ENCODE measurements around the gene MINDY4.

MINDY4 gene

DNA sequence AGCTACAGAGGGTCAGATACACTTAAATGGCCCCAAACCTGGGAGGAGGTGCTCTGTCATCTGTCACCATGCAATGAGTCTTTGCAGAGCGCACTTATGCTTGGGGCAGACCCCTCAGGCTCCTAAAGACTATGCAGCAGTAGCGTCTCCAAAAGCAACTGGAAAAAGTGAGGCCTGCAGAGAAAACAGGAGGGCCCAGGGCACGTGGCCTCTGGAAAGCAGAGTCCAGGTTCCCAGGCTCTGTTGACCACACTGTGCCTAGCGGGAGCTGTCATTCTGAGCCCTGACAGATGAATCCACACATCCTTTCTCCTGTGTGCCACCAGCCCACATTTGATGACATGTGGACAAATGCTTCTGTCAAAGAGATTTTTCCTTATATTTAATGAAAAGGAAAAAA is 66.4 kb downstream of the MINDY4 start:
- DNase-seq (ENCODE audit: low read depth), result no peak

DNA sequence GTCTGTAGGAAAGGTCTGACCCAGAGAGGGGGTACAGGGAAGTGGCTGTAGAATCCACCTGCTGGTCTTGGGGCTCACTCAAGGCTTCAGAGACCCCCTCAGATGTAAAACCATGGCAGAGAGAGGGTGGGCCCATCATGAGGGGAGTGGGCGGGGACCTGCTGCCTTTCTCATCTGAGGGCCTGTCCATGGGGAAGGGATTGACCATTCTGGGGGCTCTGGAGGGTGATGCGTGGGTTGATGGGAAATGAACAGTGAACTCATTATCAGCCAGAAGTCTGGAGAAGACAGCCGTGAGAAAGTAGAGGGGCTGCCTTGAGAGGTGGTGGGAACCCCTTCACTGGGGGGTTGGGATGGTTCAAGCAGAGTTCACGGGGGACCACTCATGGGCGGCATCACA is 66.8 kb downstream of the MINDY4 start:
- no peak for DNase-seq (ENCODE audit: low read depth)

DNA sequence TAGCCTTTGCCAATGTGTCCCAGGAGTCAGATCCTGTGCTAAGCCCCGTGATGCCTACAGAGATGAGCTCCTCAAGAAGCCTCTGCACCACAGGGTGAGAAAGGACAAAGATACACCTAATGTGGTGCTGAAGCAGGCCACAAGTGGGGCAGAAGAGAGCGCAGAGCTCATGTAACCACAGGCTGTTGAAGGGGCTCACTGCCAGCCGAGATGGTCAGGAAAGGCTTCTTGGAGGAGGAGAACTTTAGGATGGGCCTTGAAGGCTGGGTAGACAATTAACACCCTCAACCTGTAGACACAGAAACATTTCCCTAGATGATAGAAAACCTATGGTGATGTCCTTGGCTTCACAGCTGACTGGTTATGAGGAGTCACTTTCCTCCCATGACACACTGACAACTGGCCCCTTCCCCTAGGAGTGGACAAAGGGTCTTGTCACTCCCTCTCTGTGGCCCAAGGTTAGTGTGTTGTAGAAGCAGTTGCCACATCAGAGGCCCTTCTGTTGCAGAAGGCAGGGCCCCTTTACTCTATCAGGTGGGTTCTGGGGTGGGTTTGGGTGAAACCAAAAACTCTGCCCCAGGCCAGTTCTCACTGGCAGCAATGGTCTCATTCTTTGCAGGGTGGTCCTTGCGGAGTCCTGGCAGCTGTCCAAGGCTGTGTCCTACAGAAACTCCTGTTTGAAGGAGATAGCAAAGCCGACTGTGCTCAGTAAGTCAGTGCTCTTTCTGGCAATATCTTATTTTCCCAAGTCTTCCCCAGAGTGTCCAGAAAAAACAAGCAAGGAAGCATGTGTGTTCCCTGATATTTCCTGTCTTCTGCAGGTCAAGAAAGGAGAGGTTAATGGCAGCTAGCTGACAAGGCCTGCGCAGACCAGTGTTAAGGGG is 69.2 kb downstream of the MINDY4 start:
- DNase-seq (ENCODE audit: low read depth), result no peak

DNA sequence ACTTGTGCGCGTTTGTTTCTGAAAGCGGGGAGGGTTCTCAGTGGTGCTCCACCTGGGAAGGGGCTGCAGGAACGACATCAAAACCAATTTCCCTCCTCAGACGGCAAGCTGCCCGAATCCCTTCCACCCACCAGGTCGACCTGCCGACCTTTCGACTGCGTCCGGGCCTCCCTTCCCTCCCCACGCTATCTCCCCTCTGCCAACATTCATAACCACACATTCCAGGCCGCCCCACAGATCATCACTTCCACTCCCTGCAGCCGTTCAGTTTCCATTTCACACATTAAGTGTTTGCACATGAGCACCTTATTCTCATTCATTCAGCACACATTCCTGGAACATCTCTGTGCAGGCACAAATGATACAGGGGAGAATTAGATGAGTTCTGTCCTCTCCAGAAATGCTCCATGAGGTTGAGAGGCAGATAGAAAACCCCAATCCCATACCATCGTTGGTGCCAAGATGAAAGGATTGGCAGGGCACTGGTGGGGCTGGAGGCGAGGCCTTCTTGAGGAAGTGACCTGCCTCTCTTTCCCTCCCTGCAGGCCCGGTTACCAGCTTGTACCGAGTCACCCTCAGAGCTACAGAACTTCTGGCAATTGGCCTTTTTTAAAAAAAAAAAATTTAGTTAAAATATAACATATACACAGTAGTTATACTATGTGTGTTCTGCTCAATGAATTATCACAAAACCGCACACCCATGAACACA is 70.0 kb downstream of the MINDY4 start:
- DNase-seq (ENCODE audit: low read depth), result no peak

DNA sequence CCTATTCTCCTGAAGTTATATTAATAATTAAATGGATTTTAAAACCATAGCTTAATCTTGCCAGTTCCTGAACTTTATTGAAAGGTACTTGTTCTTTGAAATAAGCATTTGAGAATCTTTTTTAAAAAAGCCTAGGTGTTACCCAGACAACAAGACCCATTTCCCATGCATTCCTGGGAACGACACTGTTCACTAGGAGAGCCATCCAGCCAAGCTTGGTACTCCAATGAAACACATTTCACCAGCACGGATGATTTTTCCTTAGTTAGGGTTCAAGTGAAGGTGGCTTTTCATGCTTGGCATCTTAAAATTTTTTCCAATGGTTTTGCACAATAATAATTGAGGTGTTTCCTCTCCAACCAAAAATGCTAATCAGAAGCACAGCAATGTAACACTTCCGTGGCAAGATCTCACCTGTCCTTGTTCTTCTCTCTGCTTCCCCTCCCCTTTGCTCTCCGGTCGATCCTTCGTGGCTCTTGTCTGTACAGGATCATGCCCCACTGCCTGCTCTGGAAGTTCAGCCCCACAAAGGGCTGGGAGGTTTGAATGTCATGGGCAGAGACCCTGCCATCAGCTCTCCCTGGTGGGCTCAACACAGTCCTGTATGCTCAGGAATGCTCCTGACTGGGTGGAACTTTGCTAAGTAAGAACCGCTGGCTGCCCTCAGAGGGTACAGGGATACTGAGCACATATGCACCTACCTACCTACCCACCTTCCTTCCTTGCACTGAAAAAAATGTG is 70.8 kb downstream of the MINDY4 start:
- no peak for DNase-seq (ENCODE audit: low read depth)

DNA sequence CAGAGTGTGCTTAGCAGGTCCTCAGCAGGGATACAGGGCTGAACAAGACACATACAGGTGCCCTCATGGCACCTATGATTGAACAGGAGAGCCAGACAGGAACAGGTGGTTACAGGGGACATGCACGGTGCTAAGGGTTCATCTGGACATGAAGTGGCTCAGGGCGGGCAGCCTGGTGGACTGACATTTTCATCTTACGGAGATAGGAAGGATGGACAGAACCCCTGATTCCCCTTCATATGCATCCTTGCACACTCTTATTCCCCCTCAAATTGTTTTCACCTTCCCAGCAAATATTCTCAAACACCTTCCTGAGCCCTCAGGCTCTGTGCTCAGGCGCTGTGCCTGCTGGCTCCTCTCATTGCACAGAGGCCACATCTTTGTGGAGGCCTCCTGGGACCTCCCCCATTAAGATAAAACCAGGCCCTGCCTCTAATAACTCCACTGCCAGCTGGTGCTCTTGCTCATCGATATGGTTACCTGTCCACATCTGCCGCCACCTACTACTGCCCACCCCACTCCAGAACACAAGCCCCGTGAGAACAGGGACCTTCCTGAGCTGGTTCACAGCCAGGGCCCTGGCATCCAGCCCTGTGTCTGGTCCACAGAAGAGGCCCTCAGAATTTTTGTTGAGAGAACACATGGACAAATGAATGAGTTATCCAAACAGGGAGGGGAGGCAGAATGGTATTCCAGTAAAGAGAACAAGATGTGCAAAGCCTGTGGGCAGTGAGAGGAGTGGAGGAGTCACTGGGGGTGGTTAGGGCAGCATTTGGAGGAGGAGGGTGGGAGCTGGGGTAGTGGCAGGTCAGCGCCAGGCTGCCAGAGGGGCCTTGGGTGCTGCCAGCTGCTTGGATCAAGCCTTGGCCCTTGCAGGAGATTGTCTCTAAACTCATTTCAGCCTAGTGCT is 71.6 kb downstream of the MINDY4 start:
- no peak for DNase-seq (ENCODE audit: low read depth)

DNA sequence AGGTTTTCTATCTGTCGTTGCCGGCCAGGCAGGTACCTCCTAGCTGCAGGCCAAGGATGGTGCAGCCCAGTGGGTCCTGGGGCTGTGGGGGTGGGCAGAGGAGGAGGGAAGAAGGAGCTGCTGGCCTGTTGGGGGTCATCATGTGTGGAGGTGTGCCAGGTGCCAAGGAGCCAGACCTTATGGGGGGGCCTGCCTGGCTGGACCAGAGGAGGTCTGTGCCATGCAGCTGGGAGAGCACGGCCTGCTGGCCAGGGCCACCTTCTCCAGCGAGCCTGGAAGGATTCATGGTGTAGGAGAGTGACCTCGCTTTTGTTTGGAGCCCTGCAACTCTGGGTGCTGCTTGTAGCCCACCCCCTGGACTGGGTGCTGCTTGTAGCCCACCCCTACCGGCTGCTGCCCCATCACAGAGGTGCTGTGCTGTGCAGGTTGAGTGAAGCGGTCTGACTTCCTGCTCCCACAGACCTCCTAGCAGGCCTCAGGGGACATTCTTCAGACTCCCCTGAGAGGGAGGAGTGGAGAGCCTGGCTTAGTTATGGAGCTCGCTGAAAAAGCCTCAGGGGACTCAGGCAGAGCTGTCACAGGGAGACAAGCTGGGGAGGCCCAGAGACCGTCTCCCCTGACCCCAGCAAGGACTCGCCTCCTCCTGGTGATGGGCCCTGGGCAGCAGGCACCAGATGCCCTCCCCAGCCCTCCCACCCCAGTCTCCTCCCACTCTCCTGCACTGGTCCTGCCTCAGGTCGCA is 72.7 kb downstream of the MINDY4 start:
- DNase-seq (ENCODE audit: low read depth), result no peak

DNA sequence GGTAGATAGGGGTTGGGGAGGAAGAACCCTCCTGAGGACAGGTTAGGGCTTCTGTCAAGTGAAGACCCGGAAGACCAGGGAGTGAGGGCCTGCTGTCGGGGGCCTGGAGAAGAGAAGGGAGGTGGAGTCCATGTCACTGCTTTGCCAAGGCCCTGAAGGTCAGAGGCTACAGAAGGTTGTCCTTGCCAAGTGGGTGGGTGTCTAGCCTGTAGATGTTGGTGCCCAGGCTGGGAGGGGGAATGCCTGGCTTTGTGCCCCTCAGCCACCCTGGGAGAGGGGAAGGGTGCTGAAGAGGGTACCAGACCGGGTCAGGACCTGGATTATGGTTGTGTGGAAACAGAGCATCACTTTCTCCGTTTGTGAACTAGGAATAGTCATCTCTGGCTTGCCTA is 73.3 kb downstream of the MINDY4 start:
- DNase-seq (ENCODE audit: low read depth), result no peak

DNA sequence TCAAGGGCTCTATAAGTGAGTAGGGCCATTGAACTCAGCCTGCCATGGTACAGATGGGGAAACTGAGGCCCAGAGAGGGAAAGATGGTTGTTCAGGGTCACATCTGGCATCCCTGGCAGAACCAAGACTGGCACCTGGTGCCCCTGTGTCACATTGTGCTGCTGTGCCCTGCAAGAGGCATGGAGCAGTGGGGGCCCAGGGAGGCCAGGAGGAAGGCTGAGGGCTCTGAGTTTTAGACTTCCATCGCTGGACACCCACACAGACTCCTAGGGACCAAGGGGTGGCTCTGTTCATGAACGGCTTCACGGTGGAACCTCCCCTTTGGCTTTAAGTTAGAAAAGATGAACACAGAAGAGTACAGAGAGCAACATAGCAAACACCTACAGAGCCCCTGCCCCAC is 73.7 kb downstream of the MINDY4 start:
- no peak for DNase-seq (ENCODE audit: low read depth)

DNA sequence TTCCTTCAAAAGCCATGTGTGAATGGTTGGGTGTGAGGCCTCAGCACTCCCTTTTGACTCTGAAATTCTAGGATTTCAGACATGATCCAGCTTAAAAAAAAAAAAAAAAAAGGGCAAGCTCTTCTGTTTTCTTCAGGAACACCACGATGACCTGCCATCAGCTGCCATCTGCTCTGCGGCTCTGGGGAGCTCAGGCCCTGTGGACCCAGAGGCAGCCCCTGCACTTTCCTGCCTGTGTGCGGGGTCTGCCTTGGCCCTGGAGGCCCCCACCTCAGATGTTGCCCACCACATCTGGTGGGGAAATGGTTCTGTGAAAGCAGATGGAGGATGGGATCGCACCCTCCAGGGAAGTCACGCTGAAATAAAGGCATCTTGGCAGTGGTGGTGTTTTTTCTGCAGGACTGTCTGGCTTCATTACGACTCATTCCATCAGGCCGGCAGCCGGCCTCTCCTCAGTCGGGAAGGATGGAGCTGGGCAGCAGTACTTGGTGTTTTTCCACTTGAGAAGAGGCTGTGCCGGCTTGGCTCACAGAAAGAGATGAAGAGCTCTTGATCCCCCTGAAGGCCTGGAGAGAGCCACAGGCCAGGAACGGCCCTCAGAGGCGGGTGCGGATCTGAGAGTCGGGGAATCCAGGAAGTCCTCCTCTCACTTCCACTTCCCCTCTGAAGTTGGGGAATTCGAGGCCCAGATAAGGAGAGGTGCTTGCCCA is 74.4 kb downstream of the MINDY4 start:
- no peak for DNase-seq (ENCODE audit: low read depth)

DNA sequence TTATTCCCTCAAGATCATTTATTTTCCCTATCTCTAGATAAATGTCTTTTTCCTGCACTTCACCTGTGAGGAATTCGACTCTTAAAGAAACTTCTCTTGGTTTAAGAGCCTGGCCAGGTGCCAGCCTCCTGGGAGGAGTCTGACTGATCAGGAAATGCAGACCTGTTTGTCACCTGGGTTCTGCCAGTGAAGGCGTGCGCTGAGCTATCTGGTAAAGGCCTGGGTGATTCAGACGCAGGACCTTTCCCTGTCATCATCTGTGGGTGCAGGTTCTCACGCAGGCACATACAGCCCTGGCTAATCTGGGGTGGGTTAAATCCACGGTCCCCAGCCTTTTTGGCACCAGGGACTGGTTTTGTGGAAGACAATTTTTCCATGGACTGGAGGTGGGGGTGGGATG is 75.2 kb downstream of the MINDY4 start:
- no peak for DNase-seq (ENCODE audit: low read depth)

DNA sequence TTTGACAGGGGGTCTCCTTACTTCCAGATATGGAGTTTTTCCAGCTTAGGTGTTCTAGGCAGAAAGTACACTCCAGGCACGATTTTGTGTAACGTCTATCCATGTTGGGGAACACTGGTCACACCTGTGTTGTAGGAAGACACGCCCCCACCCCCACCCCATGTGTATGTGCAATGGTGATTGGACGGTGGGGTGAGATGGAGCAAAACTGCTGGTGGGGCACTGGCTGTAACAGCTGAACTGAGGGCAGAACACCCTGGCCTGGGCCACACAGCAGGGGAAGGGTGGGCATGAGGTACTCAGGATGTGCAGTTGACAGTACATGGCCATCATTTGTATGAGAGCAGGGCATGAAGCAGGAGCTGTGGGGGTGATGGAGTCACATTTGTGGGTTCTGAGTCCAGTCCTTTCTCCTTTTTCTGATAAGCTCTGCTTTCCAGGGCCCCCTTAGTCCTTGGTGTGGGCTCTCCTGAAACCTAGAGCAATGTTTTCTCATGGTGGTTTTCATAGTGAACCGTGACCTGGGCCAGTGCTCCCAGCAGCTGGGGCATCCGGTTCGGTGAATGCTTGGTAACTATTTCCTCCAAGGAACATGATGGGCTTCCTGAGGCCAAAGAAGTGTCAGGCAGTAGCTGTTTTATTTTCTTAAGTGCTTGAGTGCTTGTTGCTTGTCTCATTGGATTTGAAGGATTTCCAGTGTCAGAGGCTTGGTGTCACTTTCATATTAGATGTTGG is 77.1 kb downstream of the MINDY4 start:
- DNase-seq (ENCODE audit: low read depth), result no peak

DNA sequence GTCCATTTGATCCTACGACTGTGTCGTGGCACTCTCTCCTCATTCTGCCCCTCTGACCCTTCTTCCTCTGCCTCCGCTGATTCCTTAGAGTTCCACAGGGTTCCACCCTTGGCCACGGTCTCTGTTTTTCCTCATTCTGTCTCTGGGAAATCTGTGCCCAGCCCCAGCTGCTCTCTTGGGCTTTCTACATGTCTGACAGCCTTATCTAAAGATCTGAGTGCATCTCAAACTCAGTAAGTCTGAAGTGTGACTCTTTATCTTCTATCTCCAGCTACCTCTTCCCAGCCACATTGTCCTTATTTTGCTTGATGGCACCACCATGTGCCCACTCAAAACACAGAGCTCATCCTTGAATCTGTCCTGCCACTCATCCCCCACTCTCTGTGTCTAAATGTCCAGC is 78.3 kb downstream of the MINDY4 start:
- no peak for DNase-seq (ENCODE audit: low read depth)

DNA sequence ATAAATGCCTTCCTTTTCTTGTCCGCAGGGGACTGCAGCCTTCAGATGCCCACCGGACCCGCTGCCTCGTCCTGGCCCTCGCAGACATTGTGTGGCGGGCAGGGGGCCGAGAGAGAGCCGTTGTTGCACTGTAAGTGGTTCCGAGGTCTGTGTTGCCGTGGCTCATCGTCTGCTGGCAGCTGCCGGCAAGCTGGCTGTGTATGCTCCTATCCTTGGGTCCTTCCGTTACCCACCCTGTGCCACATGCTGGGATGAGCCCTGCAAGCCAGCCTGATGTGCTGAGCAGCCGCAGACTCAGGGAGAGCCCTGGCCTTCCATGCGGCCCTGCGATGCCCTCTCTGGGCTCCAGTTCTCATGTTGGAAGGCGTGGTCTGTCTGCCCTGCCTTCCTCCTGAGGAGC is 79.2 kb downstream of the MINDY4 start:
- no peak for DNase-seq (ENCODE audit: low read depth)

DNA sequence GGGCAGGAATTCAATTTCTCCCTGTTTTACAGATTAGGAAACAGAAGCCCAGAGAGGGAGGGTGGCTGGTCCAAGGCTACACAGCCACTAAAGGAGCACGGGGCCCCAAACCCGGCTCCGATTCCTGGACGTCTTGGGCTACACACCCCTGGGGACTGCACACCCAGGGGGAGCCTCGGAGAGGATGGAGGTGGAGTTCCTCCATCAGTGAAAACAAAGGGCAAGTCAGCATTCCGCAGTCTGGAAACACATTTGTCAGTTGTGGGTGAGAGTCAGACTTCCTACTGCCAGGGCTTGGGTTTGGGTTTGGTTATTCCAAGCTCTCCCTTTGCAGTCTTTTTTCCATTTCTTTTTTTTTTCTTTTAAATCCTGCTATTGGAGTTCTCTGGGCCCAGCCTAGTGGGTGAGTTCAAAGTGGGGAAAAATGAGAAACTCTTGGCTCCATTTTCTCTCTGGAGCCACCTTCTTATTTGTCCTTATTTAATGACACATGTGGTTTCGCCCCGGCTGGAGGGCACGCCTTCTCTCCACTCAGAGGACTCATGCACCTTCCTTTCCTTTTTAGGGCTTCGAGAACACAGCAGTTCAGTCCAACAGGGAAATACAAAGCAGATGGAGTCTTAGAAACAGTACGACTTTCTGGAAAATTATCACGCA is 80.6 kb downstream of the MINDY4 start:
- DNase-seq (ENCODE audit: low read depth), result no peak

DNA sequence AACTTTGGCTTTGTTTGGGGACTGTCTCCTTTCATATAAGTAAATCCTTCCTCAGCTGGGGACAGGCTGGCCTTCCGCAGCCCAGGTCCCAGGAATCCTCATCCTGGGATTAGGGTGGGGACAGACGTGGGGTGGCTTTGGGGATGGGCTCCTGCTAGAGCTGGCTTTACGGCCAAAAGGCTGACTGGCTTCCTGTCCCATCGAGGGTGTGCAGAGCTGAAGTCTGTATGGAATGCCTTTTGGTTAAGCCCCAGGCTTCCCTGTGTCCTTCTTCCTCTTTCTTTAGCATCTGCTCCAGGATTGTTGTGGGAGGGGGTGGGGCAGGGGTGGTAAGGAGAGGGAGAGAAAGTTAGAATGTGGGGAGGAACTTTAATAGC is 81.1 kb downstream of the MINDY4 start:
- no peak for DNase-seq (ENCODE audit: low read depth)

DNA sequence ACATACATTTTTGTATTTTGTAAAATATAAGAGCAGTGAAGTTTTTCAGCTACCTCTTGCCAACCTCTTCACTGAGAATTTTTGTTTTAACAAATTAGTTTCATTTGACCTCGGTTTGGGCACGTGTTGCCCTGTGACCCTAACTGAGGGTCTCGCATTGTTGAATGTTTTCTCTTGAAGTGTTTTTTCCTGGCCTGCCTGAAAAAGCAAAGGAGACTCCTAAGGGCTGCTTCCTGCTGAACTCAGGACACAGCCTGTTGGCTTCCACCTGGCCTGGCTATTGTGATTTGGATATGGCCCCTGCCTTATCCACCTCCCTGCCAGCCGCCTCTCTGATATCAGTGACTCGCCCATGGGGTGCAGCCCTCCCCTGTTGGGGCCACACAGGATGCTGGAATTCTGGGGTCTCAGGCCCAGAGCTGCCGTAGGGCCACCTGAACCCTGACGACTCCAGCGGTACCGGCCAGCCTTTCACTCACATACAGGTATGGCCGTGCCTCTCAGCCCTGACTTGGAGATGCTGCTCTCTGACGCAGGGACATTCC is 81.6 kb downstream of the MINDY4 start:
- no peak for DNase-seq (ENCODE audit: low read depth)

DNA sequence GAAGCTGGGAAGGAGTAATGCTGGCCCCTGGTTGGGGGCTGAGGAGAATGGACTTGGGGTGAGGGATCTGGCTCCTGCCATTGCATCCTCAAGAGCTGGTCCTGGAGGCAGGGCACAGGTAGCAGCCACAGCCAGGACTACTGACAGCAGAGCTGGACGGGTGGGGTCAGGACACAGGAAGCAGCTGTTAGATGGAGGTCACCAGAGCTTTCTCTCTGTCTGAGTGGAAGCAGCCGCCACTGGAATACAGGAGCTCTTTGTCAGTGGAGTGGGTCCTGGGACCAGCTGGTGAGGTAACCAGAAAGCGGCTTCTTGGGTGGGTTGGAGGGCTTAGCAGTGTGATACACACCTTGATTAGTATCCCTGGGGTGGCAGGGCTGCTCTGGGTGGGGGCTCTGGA is 82.4 kb downstream of the MINDY4 start:
- DNase-seq (ENCODE audit: low read depth), result no peak

DNA sequence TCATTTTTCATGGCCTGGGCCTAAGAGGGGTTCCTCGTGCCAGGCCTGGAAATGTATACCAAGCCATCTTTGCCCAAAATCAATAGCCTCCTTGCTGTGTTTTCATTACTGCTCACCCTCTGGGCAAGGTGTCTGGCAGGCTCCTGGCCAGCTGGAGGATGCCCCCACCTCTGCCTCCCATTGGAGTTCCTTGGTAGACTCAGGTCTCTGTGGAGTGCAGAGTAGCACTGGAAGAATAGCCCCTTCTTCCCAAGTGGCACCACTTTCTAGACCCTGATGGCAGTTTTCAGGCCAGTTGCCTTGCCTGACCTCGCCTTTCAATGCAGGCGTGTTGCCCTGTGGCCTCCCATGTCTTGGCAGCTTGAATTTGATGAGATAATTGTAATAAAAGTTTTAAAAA is 84.7 kb downstream of the MINDY4 start:
- no peak for DNase-seq (ENCODE audit: low read depth)
